SH-SY5Y (cell line): ENCODE data around the gene SLC6A9.

ENCODE experiments used
- GATA2 ChIP-seq: IDR thresholded peaks from 2 replicates; pipeline ENCODE4 v1.6.1; 2011; ENCODE audit warnings: mild to moderate bottlenecking, low read depth, low read length
- GATA3 ChIP-seq: IDR thresholded peaks from 2 replicates; pipeline ENCODE4 v1.6.1; 2011; ENCODE audit warnings: low read depth, mild to moderate bottlenecking, low read length, moderate library complexity

DNA sequence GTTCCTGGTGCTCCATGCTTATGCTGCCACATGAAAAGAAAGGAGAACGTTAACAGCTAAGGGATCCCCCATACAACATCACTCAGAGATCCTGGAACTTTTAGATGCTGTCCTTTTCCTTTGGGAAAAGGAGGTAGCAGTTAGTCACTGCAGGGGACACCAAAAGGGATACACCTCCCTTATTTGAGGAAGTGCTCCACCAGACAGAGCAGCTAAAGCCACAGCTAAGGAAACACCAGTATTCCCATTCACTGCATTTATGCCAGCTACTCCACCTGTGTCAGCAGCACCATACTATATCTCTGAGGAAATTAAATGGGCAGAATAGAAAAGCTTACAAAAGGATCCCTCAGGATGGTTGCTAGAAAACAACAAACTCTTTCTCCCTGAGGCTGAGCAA is 26.0 kb upstream of the SLC6A9 start:
- TF ChIP-seq GATA2: no peak
- no peak for TF ChIP-seq GATA3
